Stimulated activated CD8-positive, alpha-beta memory T cell treated with anti-CD3 and anti-CD28 coated beads, Interleukin-2, amount 100 ng/mL, for 48 hours (primary cell): ENCODE measurements around the gene P2RX4.
"Not testable (repeated sequence)": the region's sequence is repeated elsewhere in the genome, so short reads cannot be mapped to it uniquely, and the experiment has no call there.

Source experiments
- DNase-seq, 2 donors: peaks; one replicate each; pipeline ENCODE4 v3.0.0-alpha.2; 2020; ENCODE audit warnings: low read depth in 2 of 2

The P2RX4 gene

GRCh38 chr12:121277374-121277759, 67.4 kb downstream of the P2RX4 start:
- DNase-seq: no peak

GRCh38 chr12:121278169-121279070, 68.5 kb downstream of the P2RX4 start:
- no peak for DNase-seq

- DNase-seq: no peak
These were observed 69.1 kb downstream of the P2RX4 start for GRCh38 chr12:121279071-121279375.

- no peak for DNase-seq
These were observed 69.6 kb downstream of the P2RX4 start for GRCh38 chr12:121279507-121279915.

- not testable (repeated sequence) for DNase-seq
These were observed 70.6 kb downstream of the P2RX4 start for GRCh38 chr12:121280531-121280930.

GRCh38 chr12:121281116-121281515, 71.2 kb downstream of the P2RX4 start:
- not testable (repeated sequence) for DNase-seq

GRCh38 chr12:121282072-121282742, 72.3 kb downstream of the P2RX4 start:
- DNase-seq: no peak

- not testable (repeated sequence) for DNase-seq
These were observed 73.0 kb downstream of the P2RX4 start for GRCh38 chr12:121282910-121283309.

- DNase-seq: no peak
These were observed 73.5 kb downstream of the P2RX4 start for GRCh38 chr12:121283388-121283787.
